ENCODE data around the gene PGPEP1.

- no peak for TF ChIP-seq CTCF (IDR thresholded peaks at IDR 0.05)
- no peak for TF ChIP-seq POLR2A (IDR thresholded peaks at IDR 0.05)
Observed at GRCh38 chr19:18348171-18348570, 7.8 kb downstream of the PGPEP1 start.
